Activated B cell treated with CpG ODN at 0.5 μM for 24 hours (primary cell): ENCODE data around the gene ADAMTS13. TPM values are rescaled to one million over a fixed set of nuclear protein-coding genes. Genes with fewer than 3 reads are reported as not detected.

ENCODE experiments used
- ATAC-seq: fragments of 200-7000 bp; cut with Tn5 transposase; one replicate; pipeline ENCODE4 v1.10.0; 2021; ENCODE audit warnings: low read depth, mild to moderate bottlenecking, moderate library complexity
- CTCF ChIA-PET: fragments of 350-600 bp; sonication (Branson Sonifier 250); formaldehyde crosslinking; loops from one replicate; lab custom pipeline; 2021; ENCODE audit warnings: antibody characterized with exemption; lab: Charles Lee
- POLR2A ChIA-PET: fragments of 350-600 bp; sonication (Branson Sonifier 250); formaldehyde crosslinking; loops from one replicate; lab custom pipeline; 2021; ENCODE audit warnings: antibody characterized with exemption; lab: Charles Lee
- DNase-seq: peaks from one replicate; pipeline ENCODE4 v3.0.0; 2022
- H3K27ac Mint-ChIP-seq: one replicate; pipeline ENCODE4 v1.8.0; 2020; ENCODE audit warnings: mixed read lengths
- H3K27me3 Mint-ChIP-seq: one replicate; pipeline ENCODE4 v1.8.0; 2021; ENCODE audit warnings: mixed read lengths
- H3K36me3 Mint-ChIP-seq: one replicate; pipeline ENCODE4 v1.8.0; 2021; ENCODE audit warnings: low read depth, mixed read lengths
- H3K4me1 Mint-ChIP-seq: one replicate; pipeline ENCODE4 v1.8.0; 2021; ENCODE audit warnings: mixed read lengths
- H3K4me3 Mint-ChIP-seq: one replicate; pipeline ENCODE4 v1.8.0; 2020; ENCODE audit warnings: mild to moderate bottlenecking, mixed read lengths
- H3K9me3 Mint-ChIP-seq: one replicate; pipeline ENCODE4 v1.8.0; 2020; ENCODE audit warnings: mixed read lengths
- intact Hi-C: fragments of 100-400 bp; cut with micrococcal nuclease; formaldehyde crosslinking; loops from one replicate; pipeline ENCODE4 v1.15.1; 2024
- total RNA-seq: library from RNA; stranded (reverse); gene quantifications from 2 replicates; pipeline ENCODE4 v1.2.3, GENCODE V29; 2022
- TF ChIP-seq, protein P1 (sequence below): fragments of 200-600 bp; IDR thresholded peaks from one replicate; pipeline ENCODE4 v1.8.0; 2022; ENCODE audit warnings: antibody characterized with exemption, mild to moderate bottlenecking

ADAMTS13 gene
- total RNA-seq, 1 donor from 2014 or later = 1.9 TPM

GRCh38 chr9:133493845-133494540, 71.8 kb downstream of the ADAMTS13 start:
- intact Hi-C loops = no loop called here
- ChIA-PET POLR2A (no interaction called here), CTCF (no interaction called here)
- H3K4me1 Mint-ChIP-seq = no peaks in the 10 kb centered on the region
- H3K36me3 Mint-ChIP-seq = no peaks in the 10 kb centered on the region
- no peak overlapping the region for H3K4me3 Mint-ChIP-seq
- no peaks in the 10 kb centered on the region for H3K9me3 Mint-ChIP-seq
- ATAC-seq = no peak
- H3K27me3 Mint-ChIP-seq = peaks cover 7% of the 10 kb centered on the region
- DNase-seq = no peak
- no peak overlapping the region for H3K27ac Mint-ChIP-seq
- TF ChIP-seq, protein P1, sequence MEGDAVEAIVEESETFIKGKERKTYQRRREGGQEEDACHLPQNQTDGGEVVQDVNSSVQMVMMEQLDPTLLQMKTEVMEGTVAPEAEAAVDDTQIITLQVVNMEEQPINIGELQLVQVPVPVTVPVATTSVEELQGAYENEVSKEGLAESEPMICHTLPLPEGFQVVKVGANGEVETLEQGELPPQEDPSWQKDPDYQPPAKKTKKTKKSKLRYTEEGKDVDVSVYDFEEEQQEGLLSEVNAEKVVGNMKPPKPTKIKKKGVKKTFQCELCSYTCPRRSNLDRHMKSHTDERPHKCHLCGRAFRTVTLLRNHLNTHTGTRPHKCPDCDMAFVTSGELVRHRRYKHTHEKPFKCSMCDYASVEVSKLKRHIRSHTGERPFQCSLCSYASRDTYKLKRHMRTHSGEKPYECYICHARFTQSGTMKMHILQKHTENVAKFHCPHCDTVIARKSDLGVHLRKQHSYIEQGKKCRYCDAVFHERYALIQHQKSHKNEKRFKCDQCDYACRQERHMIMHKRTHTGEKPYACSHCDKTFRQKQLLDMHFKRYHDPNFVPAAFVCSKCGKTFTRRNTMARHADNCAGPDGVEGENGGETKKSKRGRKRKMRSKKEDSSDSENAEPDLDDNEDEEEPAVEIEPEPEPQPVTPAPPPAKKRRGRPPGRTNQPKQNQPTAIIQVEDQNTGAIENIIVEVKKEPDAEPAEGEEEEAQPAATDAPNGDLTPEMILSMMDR = no peak

DNA sequence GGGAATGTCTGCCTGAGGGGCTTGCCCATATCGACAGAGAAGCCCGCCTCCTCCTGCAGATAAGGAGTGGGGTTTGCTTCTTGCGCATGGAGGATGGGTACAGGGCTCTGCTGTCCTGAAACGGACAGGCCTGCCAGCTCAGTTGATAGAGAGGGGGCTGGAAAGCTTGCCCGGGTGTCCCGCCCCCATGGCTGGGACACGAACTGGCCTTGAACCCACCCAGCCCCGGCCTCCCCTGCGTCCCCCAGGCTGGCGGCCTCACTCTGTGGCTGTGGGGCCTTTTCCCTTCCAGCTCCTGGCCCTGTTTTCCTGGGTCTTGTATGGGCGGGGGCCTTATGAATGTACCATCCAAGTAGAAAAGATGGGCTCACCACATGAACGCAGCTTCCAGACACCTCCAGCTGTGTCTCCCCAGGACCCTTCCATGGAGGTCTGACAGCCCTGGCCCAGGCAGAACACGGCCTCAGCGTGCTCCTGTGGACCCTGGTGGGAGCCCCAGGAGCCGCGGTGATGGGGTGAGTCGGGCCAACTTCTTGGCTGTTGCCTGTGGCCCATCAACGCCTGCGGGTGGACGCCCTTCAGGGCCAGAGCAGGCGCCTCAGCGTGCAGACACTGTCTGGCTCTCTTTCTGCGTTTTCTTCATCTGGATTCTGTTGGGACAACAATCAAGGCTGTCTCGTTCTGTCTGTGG, 72.6 kb downstream of the ADAMTS13 start:
- Mint-ChIP-seq H3K27ac (no peak overlapping the region), H3K36me3 (no peaks in the 10 kb centered on the region), H3K9me3 (no peaks in the 10 kb centered on the region), H3K4me3 (no peak overlapping the region), H3K27me3 (peaks cover 7% of the 10 kb centered on the region), H3K4me1 (no peaks in the 10 kb centered on the region)
- intact Hi-C loops = no loop called here
- TF ChIP-seq, protein P1 = no peak
- CTCF ChIA-PET = no interaction called here
- DNase-seq = no peak
- POLR2A ChIA-PET = no interaction called here
- ATAC-seq = no peak

- intact Hi-C loops = no loop called here
- TF ChIP-seq, protein P1 = no peak
- no peaks in the 10 kb centered on the region for H3K36me3 Mint-ChIP-seq
Observed at GRCh38 chr9:133495327-133496293, 73.4 kb downstream of the ADAMTS13 start.

GRCh38 chr9:133496861-133497842, 75.0 kb downstream of the ADAMTS13 start:
- no peaks in the 10 kb centered on the region for H3K4me1 Mint-ChIP-seq
- H3K4me3 Mint-ChIP-seq = no peak overlapping the region
- H3K9me3 Mint-ChIP-seq = peaks cover 9% of the 10 kb centered on the region
- DNase-seq (no peak), ATAC-seq (no peak)
- POLR2A ChIA-PET = no interaction called here
- intact Hi-C loops = no loop called here
- TF ChIP-seq, protein P1 = no peak
- H3K36me3 Mint-ChIP-seq = no peaks in the 10 kb centered on the region
- no peak overlapping the region for H3K27ac Mint-ChIP-seq
- H3K27me3 Mint-ChIP-seq = peaks cover 7% of the 10 kb centered on the region
- CTCF ChIA-PET = interaction anchor here (0.9 kb wide), 1 partner anchor 11 kb away, joined by 3 read pairs; no protein-coding TSS in a partner anchor

More at GRCh38 chr9:133495327-133496293, 73.4 kb downstream of the ADAMTS13 start:
- no peak for ATAC-seq
- no peak for DNase-seq
- Mint-ChIP-seq H3K4me1 (no peaks in the 10 kb centered on the region), H3K9me3 (no peaks in the 10 kb centered on the region), H3K27me3 (peaks cover 7% of the 10 kb centered on the region), H3K27ac (no peak overlapping the region), H3K4me3 (no peak overlapping the region)
- ChIA-PET POLR2A (no interaction called here), CTCF (interaction anchor here (0.7 to 0.9 kb wide), 2 partner anchors 9 to 89 kb away, joined by 3 to 4 read pairs; no protein-coding TSS in a partner anchor)
